Spleen (tissue), 11 donors: ENCODE data around the gene DLG2. TPM values are rescaled to one million over a fixed set of nuclear protein-coding genes. Genes with fewer than 3 reads are reported as not detected.

Experiments
- DNase-seq: peaks from one replicate; pipeline ENCODE4 v3.0.0-alpha.2; 2020
- H3K27ac ChIP-seq, 8 donors: fragments of 200-600 bp; sonication (generic) in 7 of 8; 1 replicate in 4 of 8; 2 replicates in 4 of 8; pipeline versions ENCODE4 v1.5.0 to v1.8.0; 2016 to 2021; ENCODE audit warnings: inconsistent platforms in 4 of 8, mild to moderate bottlenecking in 4 of 8, moderate library complexity in 1 of 8
- H3K27me3 ChIP-seq, 7 donors: fragments of 200-600 bp; sonication (generic) in 6 of 7; replicated peaks in 1 of 7; 1 replicate in 4 of 7; 2 replicates in 3 of 7; pipeline versions ENCODE4 v1.5.0 to v1.8.0; 2016 to 2021; ENCODE audit warnings: inconsistent platforms in 3 of 7, mild to moderate bottlenecking in 1 of 7
- H3K36me3 ChIP-seq, 6 donors: fragments of 200-600 bp; sonication (generic) in 5 of 6; 1 replicate in 4 of 6; 2 replicates in 2 of 6; pipeline versions ENCODE4 v1.5.0 to v1.8.0; 2016 to 2021; ENCODE audit warnings: inconsistent platforms in 2 of 6
- H3K4me1 ChIP-seq, 6 donors: fragments of 200-600 bp; sonication (generic) in 5 of 6; 1 replicate in 3 of 6; 2 replicates in 3 of 6; pipeline versions ENCODE4 v1.5.0 to v1.8.0; 2016 to 2021; ENCODE audit warnings: inconsistent platforms in 3 of 6
- H3K4me3 ChIP-seq, 8 donors: fragments of 200-600 bp; sonication (generic) in 7 of 8; 1 replicate in 4 of 8; 2 replicates in 4 of 8; pipeline versions ENCODE4 v1.5.0 to v1.8.0; 2016 to 2021; ENCODE audit warnings: inconsistent platforms in 4 of 8, mild to moderate bottlenecking in 4 of 8, moderate library complexity in 2 of 8
- H3K9me3 ChIP-seq, 8 donors: fragments of 200-600 bp; sonication (generic) in 7 of 8; 1 replicate in 4 of 8; 2 replicates in 4 of 8; pipeline versions ENCODE4 v1.5.0 to v1.8.0; 2016 to 2021; ENCODE audit warnings: inconsistent platforms in 4 of 8
- POLR2A ChIP-seq, 3 donors: fragments of 450-650 bp; IDR thresholded peaks; one replicate each; pipeline ENCODE4 v1.5.1; 2017; ENCODE audit warnings: antibody characterized with exemption in 3 of 3, mild to moderate bottlenecking in 1 of 3
- POLR2AphosphoS5 ChIP-seq, 3 donors: sonication (generic); formaldehyde crosslinking; IDR thresholded peaks; one replicate each; pipeline ENCODE4 v1.5.1; 2017; ENCODE audit warnings: antibody characterized with exemption in 3 of 3
- WGBS, 5 donors: extraction: QIAGEN DNeasy Blood & Tissue Kit in 3 of 5; methylation state at CpG; one replicate each; pipeline versions ENCODE4 v1.1.5 to v1.1.7; 2013 to 2018; 5-methylcytosine and 5-hydroxymethylcytosine counted together
- intact Hi-C: fragments of 100-400 bp; cut with DNase I; formaldehyde crosslinking; loops from one replicate; pipeline ENCODE4 v1.15.0; 2023; ENCODE audit warnings: low total_unique reads
- polyA plus RNA-seq, 3 donors: library from polyadenylated mRNA; stranded (reverse); fragments of 200-250 nt; gene quantifications; one replicate each; pipeline ENCODE4 v1.2.1, GENCODE V29; 2013
- total RNA-seq, 7 donors: library from RNA; depleted of rRNA in 3 of 7; stranded (reverse); fragments of >200 nt in 3 of 7; fragmentation: NEBNext Ultra II Directional in 4 of 7; extraction: Animal tissue kit (Norgen Biotek cat#: 25700) in 4 of 7; gene quantifications; one replicate each; pipeline versions ENCODE4 v1.1.0 to v1.2.1, GENCODE V29; 2016 to 2021
- TF ChIP-seq, protein P1 (sequence below), 11 experiments: fragments of 200-600 bp in 7 of 11; fragments of 450-650 bp in 4 of 11; sonication (generic) in 4 of 11; IDR thresholded peaks in 8 of 11; conservative IDR thresholded peaks in 3 of 11; 1 replicate in 7 of 11; 2 replicates in 4 of 11; pipeline versions ENCODE4 v1.4.0 to v1.8.0; 2016 to 2021; ENCODE audit warnings: antibody characterized with exemption in 11 of 11, inconsistent platforms in 4 of 11, mild to moderate bottlenecking in 1 of 11
- donor health status: healthy with polysubstance abuse.
- donor health status: DM: no; HTN: no; CAD: no; lungs with moderate emphysema.
- donor health status: DM: no; HTN: no; CAD: no.
- donor health status: Bipolar disorder and iron deficiency.
- donor health status: healthy.
- donor health status: DM: no; HTN: no; CAD: no.
- donor health status: DM: yes; HTN: yes; CAD: no.

Gene DLG2
- total and polyA plus RNA-seq, 10 donors: 0.43 to 12.7 (median 7.9) TPM

DNA sequence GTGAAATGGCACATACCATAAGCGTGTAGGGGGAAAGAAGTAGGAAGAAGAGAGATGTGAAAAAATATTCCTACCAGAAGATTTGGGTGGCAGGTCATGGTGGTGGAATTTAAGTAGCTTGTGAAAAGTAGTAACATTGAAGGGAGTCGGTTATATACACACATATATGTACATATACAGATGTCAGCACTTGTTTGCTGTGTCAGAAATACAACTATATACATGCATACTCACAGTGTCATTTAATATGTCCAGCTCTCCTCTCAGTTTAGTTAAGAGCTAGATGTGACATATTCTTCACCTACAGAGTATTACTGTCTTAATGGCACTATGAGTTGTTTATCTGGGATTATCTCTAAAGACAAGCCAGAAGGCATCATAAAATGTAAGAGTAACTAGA is 1353.6 kb downstream of the DLG2 start:
- intact Hi-C loops: no loop called here
- Histone ChIP-seq H3K27me3 (no peaks in the 10 kb centered on the region), H3K9me3 (peaks cover 0 to 3% (median 0%) of the 10 kb centered on the region in 8 donors), H3K4me3 (no peak overlapping the region), H3K27ac (no peak overlapping the region), H3K4me1 (no peaks in the 10 kb centered on the region), H3K36me3 (no peaks in the 10 kb centered on the region)
- TF ChIP-seq, protein P1, sequence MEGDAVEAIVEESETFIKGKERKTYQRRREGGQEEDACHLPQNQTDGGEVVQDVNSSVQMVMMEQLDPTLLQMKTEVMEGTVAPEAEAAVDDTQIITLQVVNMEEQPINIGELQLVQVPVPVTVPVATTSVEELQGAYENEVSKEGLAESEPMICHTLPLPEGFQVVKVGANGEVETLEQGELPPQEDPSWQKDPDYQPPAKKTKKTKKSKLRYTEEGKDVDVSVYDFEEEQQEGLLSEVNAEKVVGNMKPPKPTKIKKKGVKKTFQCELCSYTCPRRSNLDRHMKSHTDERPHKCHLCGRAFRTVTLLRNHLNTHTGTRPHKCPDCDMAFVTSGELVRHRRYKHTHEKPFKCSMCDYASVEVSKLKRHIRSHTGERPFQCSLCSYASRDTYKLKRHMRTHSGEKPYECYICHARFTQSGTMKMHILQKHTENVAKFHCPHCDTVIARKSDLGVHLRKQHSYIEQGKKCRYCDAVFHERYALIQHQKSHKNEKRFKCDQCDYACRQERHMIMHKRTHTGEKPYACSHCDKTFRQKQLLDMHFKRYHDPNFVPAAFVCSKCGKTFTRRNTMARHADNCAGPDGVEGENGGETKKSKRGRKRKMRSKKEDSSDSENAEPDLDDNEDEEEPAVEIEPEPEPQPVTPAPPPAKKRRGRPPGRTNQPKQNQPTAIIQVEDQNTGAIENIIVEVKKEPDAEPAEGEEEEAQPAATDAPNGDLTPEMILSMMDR (IDR thresholded peaks at IDR 0.05 in 8 of 11, conservative IDR thresholded peaks at IDR 0.05 in 3 of 11): no peak
- TF ChIP-seq POLR2A (IDR thresholded peaks at IDR 0.05) (no peak), POLR2AphosphoS5 (IDR thresholded peaks at IDR 0.05) (no peak)
- 76 to 90% (median 84%) methylated on average over 2 of the region's 2 CpGs for WGBS, 5 donors
- no peak for DNase-seq

DNA sequence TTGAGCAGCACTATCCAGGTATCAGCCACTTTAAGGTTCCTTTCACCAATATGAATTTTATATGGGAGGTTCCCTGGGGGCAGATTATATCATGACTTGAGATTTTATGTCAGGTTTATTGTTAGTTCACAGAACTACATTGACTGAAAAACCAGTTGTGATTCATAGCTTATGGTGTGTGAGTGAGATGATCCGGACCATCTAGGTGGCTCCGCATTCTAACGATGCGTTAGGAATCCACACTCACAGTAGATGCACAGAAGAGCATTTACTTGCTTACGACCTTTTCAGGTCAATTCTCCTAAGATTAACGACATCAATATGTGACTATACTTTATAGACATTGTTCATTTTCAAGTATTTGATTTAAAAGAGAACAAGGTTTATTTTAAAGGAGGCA is 1356.7 kb downstream of the DLG2 start:
- 89 to 93% (median 90%) methylated on average over 6 of the region's 6 CpGs for WGBS, 5 donors
- intact Hi-C loops: no loop called here
- TF ChIP-seq POLR2A (IDR thresholded peaks at IDR 0.05) (no peak), POLR2AphosphoS5 (IDR thresholded peaks at IDR 0.05) (no peak)
- TF ChIP-seq, protein P1 (IDR thresholded peaks at IDR 0.05 in 8 of 11, conservative IDR thresholded peaks at IDR 0.05 in 3 of 11): no peak

GRCh38 chr11:84264066-84264465 is 1363.1 kb downstream of the DLG2 start:
- intact Hi-C loops: no loop called here
- WGBS, 5 donors: 74 to 100% (median 89%) methylated on average over 1 of the region's 1 CpG
- TF ChIP-seq POLR2AphosphoS5 (IDR thresholded peaks at IDR 0.05) (no peak), POLR2A (IDR thresholded peaks at IDR 0.05) (no peak)
- TF ChIP-seq, protein P1 (IDR thresholded peaks at IDR 0.05 in 8 of 11, conservative IDR thresholded peaks at IDR 0.05 in 3 of 11): no peak
- Histone ChIP-seq H3K27ac (no peak overlapping the region), H3K9me3 (no peaks in the 10 kb centered on the region), H3K27me3 (no peaks in the 10 kb centered on the region), H3K4me1 (no peaks in the 10 kb centered on the region), H3K4me3 (no peak overlapping the region), H3K36me3 (no peaks in the 10 kb centered on the region)
- no peak for DNase-seq

More for the DNA sequence above, 1356.7 kb downstream of the DLG2 start:
- DNase-seq: no peak
- Histone ChIP-seq H3K27ac (no peak overlapping the region), H3K36me3 (no peaks in the 10 kb centered on the region), H3K27me3 (no peaks in the 10 kb centered on the region), H3K4me1 (no peaks in the 10 kb centered on the region), H3K9me3 (no peaks in the 10 kb centered on the region), H3K4me3 (no peak overlapping the region)

GRCh38 chr11:84261707-84262106 is 1365.4 kb downstream of the DLG2 start:
- DNase-seq: no peak
- TF ChIP-seq POLR2AphosphoS5 (IDR thresholded peaks at IDR 0.05) (no peak), POLR2A (IDR thresholded peaks at IDR 0.05) (no peak)
- TF ChIP-seq, protein P1 (IDR thresholded peaks at IDR 0.05 in 8 of 11, conservative IDR thresholded peaks at IDR 0.05 in 3 of 11): no peak
- H3K4me3 ChIP-seq: no peak overlapping the region
- H3K9me3 ChIP-seq: no peaks in the 10 kb centered on the region
- intact Hi-C loops: no loop called here
- no peaks in the 10 kb centered on the region for H3K4me1 ChIP-seq
- no peaks in the 10 kb centered on the region for H3K27me3 ChIP-seq
- H3K36me3 ChIP-seq: no peaks in the 10 kb centered on the region
- no peak overlapping the region for H3K27ac ChIP-seq
